Posterior vena cava (tissue), 2 donors: ENCODE measurements around the gene TIMELESS. TPM values are rescaled to one million over a fixed set of nuclear protein-coding genes. Genes with fewer than 3 reads are reported as not detected.
"Not testable (repeated sequence)": the region's sequence is repeated elsewhere in the genome, so short reads cannot be mapped to it uniquely, and the experiment has no call there.

Experiments used
- DNase-seq: peaks from one replicate; pipeline ENCODE4 v3.0.0-alpha.2; 2020; ENCODE audit warnings: low spot score
- intact Hi-C, 2 donors: fragments of 100-400 bp; cut with DNase I; formaldehyde crosslinking; loops; one replicate each; pipeline versions ENCODE4 v1.14.1 to v1.14.2; 2022 to 2023
- total RNA-seq, 2 donors: library from RNA; stranded (reverse); fragmentation: NEBNext Ultra II Directional; extraction: Animal tissue kit (Norgen Biotek cat#: 25700); gene quantifications; one replicate each; pipeline ENCODE4 v1.2.1, GENCODE V29; 2021
- donor health status: DM: yes; HTN: yes; CAD: no.
- donor health status: DM: yes; HTN: yes; CAD: no.

The TIMELESS gene
- total RNA-seq, 2 donors from 2014 or later = 4.4 TPM

DNA sequence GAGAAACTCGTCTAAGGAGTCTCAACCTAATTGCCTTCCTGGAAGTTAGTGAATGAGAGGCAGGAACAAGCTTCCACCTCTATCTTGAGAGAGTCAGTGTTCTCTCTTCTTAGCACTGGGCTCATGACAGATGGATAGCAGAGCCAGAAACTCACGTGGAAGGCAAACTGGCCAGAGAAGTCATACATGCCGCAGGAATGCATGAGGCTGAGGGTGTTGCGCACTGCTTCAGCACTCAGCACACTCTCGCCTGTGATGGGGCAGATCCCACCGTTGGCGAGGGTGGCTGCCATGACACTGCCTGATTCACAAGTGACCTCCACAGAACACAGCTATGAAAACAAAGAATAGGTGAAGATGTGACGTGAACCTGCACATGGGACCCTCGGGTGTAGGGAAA, 25.2 kb upstream of the TIMELESS start:
- intact Hi-C loops = no loop called here
- no peak for DNase-seq

DNA sequence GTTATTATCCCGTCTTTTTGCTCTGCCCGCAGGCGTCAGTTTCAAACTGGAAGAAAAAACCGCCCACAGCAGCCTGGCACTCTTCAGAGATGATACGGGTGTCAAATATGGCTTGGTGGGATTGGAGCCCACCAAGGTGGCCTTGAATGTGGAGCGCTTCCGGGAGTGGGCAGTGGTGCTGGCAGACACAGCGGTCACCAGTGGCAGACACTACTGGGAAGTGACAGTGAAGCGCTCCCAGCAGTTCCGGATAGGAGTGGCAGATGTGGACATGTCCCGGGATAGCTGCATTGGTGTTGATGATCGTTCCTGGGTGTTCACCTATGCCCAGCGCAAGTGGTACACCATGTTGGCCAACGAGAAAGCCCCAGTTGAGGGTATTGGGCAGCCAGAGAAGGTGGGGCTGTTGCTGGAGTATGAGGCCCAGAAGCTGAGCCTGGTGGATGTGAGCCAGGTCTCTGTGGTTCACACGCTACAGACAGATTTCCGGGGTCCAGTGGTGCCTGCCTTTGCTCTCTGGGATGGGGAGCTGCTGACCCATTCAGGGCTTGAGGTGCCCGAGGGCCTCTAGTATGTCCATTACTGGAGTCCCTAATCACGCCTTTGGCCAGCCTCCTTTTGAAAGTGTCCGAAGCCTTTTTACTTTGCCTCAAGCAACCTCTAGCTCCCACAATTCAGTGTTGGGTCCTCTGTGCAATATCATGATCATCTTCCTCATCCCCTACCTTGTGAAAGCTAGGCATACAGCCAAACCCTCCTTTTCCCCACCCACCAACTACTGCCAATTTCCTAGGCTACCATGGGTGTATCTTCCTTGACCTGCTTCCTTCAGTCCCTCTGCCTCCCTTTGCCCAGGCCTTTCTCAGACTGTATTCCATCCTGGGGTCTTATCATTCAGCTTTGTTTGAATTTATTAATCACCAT, 20.0 kb upstream of the TIMELESS start:
- intact Hi-C loops = loop anchor here in 1 of 2 donors (10.0 kb wide), 1 partner anchor 94 kb away; no protein-coding TSS in a partner anchor
- no peak for DNase-seq

DNA sequence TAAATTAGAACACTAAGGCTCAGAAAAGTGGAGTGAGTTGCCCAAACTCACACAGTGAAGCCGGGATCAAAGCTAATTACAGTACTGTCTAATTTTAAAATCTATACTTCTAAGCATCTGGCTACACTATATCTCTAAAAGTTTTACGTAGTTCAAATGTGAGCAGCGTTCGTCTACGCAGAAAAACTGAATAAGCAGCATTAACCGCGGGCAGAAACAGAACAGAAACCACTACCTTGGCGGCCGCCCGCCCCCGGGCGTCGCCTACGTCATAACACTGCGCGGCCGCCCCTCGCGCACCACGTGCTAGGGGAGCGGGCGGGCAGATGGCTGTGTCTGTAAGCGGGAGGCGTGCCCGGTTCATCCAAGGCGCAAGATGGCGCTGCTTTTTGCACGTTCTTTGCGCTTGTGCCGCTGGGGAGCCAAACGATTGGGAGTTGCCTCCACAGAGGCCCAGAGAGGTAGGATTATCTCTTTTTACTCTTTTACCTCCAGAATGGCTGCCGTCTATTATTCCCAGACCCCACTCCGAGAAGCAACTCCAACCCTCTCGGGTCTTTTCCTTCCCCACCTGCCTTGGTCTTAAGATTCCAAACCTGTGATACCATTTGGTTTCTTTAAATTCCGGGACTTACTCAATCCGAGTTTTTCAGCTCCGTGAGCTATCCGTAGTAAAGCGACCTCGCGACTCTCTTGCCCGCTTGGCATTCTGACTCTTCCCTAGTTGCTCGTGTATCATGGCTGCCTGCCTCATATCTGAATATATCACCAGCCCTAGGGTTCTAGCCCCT, 19.2 kb upstream of the TIMELESS start, which contains the start of gene SPRYD4:
Gene SPRYD4, plus strand, starts transcription at position 363 of the 791 bp plus-strand sequence. Its CDS starts 14 bp downstream, at position 377.
- DNase-seq = peak; percentile 98
- intact Hi-C loops = loop anchor here in 1 of 2 donors (10.0 kb wide), 1 partner anchor 94 kb away; no protein-coding TSS in a partner anchor

GRCh38 chr12:56462565-56462964, 13.3 kb upstream of the TIMELESS start:
- no peak for DNase-seq
- intact Hi-C loops = loop anchor here in 1 of 2 donors (10.0 kb wide), 1 partner anchor 88 kb away; no protein-coding TSS in a partner anchor

- no peak for DNase-seq
These were observed 12.3 kb upstream of the TIMELESS start for GRCh38 chr12:56461235-56462159.

DNA sequence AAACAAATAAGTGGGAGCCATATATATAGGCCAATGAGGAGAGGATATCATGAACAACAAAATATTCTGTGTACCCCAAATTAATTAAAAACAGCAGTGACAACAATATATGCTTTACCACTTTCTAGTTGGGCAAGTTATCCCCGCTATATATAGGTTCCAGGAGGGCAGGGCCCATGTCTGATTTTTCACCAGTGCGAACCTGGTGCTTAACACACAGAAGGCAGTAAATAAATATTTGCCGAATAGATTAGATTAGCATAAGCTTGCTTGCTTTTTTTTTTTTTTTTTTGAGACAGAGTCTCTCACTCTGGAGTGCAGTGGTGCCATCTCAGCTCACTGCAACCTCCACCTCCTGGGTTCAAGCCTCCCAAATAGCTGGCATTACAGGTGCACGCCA, 8.6 kb upstream of the TIMELESS start:
- intact Hi-C loops = loop anchor here in 1 of 2 donors (10.0 kb wide), 1 partner anchor 103 kb away; no protein-coding TSS in a partner anchor
- no peak for DNase-seq

More at GRCh38 chr12:56461235-56462159, 12.3 kb upstream of the TIMELESS start:
- intact Hi-C loops = loop anchor here in 1 of 2 donors (10.0 kb wide), 1 partner anchor 87 kb away; no protein-coding TSS in a partner anchor

- intact Hi-C loops = loop anchor here in 1 of 2 donors (10.0 kb wide), 1 partner anchor 100 kb away; no protein-coding TSS in a partner anchor
- DNase-seq = no peak
These were observed 5.3 kb upstream of the TIMELESS start, which contains the start of gene MIP for GRCh38 chr12:56454557-56454956. Gene MIP (minus strand): TSS chr12:56454657. CDS start chr12:56454613, 44 bp downstream.

DNA sequence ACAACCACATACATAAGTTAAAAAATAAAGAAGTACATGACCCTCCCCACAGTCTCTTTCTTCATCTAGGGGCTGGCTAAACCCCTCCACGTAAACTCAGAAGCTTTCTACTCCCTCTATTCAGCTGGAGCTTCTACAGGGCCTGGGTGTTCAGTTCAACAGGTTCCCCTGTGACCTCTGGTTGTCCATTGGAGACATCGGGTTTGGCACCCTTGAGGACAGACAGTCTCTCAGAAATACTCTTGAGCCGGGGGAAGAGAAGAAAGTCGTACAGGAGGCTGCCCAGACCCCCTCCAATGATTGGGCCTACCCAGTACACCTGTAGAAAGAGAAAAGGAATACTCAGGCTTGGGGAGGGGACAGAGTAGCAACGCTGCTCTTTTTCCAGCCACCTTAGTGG, 1.9 kb upstream of the TIMELESS start:
- no peak for DNase-seq
- intact Hi-C loops = loop anchor here in 1 of 2 donors (10.0 kb wide), 1 partner anchor 96 kb away; no protein-coding TSS in a partner anchor

- no peak for DNase-seq
- intact Hi-C loops = loop anchor here in 1 of 2 donors (10.0 kb wide), 1 partner anchor 95 kb away; no protein-coding TSS in a partner anchor
These were observed 1.0 kb upstream of the TIMELESS start for GRCh38 chr12:56450241-56450640.

DNA sequence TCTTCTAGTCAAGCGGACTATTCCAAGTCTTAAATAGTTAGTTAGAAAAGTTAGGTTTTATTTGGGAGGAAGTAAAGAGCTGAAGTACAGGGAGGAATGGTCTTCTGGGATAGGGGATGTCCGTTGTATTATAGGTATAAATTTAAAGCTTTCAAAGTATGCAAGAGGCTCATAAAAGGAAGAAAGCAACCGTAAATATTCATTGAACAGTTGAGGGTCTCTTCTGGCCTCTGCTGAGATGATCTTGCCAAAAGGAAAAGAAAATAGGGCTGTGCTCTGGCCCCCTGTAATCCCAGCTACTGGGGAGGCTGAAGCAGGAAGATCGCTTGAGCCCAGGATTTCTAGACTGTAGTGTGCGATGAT, 377 bp upstream of the TIMELESS start:
- intact Hi-C loops = no loop called here
- DNase-seq = no peak

DNA sequence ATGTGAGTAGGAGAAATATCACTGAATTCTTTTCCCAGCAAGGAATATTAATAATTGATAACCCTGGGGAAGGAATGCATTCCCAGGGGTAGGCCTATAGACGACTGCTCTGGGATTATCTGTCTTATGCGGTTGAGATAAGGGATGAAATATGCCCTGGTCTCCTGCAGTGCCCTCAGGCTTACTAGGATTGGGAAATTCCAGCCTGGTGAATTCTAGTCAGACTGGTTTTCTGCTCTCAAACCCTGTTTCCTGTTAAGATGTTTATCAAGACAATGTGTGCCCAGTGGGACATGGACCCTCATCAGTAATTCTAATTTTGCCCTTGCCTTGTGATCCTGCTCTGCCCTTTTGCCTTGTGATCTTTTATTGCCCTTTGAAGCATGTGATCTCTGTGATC, 6.0 kb downstream of the TIMELESS start:
- intact Hi-C loops, DNase-seq: not testable (repeated sequence)

DNA sequence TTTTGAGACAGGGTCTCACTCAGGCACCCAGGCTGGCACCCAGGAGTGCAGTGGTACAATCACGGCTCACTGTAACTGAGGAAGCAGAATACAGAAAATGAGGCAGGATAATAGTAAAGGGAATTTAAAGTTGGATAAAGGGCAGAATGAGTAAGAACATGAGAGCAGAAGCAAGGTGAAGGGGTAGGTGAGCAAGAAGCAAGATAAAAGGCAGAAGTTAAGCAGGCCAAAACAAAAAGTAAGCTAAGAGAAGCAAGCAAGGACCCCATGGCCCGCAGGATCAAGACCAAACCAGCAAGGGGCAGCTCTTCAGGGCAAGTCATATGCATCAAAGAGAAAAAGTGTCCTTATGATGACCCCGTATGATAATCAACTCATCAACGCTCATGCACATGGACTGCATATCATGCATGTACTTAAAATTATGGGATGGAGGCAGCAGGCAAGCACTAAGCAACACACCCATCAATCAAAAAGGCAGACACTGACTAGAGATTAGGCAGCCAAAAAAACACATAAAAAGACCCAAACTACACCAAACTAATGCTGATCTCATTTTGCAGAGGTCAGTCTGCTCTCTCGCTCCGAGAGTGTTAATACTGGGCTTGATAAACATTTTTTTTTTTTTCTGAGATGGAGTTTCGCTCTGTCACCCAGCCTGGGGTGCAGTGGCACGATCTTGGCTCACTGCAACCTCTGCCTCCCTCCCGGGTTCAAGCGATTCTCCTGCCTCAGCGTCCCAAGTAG, 11.6 kb downstream of the TIMELESS start:
- DNase-seq = no peak
- intact Hi-C loops = no loop called here

DNA sequence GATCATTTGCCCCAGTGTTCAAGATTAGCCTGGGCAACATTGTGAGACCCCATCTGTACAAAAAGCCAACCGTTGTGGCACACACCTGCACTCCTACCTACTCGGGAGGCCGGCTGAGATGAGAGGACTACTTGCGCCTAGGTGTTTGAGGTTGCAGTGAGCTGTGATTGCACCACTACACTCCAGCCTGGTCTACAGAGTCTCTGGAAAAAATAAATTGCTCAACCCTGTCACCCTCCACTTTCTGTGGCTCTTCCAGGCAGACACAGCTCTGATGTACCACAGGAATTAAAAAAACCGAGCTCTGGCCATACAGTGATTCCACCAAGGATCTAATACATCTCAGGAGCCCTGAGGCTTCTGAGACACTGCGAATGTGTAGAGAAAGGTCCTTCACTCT, 14.4 kb downstream of the TIMELESS start:
- intact Hi-C loops = no loop called here
- DNase-seq = no peak

DNA sequence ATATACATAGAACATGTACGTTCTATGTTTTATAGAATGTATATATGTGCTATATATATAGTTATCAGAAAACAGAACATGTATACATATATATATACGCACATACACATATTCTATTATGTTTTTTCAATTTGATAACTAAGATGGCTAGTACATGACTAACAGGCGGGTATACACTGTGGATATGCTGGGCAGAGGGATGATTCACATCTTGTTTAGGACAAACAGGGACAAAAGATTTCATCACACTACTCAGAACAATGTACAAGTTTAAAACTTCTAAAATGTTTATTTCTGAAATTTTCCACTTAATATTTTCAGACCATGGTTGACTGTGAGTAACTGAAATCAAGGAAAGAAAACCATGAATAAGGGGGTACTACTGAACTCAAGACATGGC, 17.4 kb downstream of the TIMELESS start:
- no peak for DNase-seq
- intact Hi-C loops = no loop called here

DNA sequence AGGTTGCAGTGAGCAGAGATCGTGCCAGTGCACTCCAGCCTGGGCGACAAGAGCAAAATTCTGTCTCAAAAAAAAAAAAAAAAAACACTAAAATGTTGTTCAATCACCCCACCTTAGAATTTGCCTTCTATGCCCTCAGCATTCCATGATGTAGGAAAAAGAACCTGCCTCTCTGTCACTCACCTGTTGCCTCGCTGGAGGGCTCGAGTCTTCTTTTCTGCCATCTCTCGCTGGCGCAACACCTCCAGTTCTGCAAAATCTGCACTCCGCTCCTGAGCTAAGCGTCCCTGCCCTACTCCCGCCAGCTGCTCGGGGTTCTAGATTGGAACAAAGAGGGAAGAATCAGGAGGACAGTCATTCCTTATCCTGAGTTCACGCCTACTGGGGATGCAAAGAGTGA, 17.9 kb downstream of the TIMELESS start:
- intact Hi-C loops = no loop called here

DNA sequence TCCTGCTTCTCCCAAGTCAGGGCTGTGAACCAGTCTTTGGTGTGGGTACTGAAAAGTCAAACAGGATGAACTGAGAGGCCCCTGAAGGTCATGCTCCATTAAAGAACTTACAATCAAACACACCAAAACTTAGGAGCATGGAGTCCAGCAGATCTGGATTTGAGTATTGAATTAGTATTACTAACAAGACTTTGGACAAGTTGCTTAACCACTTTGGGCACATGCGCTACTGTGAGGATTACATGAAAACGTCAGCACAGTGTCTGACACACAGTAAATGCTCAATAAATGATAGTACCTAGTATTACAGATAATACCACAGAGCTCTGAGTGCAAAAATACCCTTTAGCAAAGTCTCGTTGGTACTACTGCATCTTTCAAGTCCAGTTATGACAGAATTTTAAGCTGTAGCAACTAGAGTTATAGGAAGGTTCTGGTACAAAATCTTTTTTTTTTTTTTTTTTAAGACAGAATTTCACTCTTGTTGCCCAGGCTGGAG, 23.2 kb downstream of the TIMELESS start:
- no peak for DNase-seq
- intact Hi-C loops = no loop called here

More for the DNA sequence above, 17.9 kb downstream of the TIMELESS start:
- no peak for DNase-seq

DNA sequence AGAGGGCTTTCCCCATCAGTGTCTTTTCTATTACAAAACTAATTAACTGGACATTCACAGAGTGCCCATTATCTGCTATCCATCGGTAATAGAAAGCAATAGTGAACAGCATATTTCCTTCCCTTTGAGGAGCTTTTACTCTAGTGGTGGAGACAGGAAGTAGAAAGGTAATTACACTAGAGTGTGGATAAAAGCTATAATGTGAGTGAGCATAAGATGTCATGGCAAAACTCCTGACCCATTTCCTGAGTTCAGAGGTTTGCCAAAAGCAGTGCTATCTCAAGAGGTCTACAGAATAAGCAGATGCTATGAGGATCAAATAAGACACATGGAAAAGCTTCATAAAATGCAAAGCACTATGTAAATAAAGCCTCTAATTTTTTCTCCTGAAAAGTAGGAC, 24.0 kb downstream of the TIMELESS start:
- intact Hi-C loops = no loop called here
- no peak for DNase-seq

- no peak for DNase-seq
- intact Hi-C loops = no loop called here
These were observed 28.8 kb downstream of the TIMELESS start for GRCh38 chr12:56420411-56420810.
